ENCODE measurements around the gene KCNJ6.

- TF ChIP-seq MYBL2 (IDR thresholded peaks at IDR 0.05; ENCODE audit: low read depth), result no peak
- TF ChIP-seq MYBL2 (CRISPR knock-in tag; IDR thresholded peaks at IDR 0.05; ENCODE audit: borderline replicate concordance), result no peak
- no peak for TF ChIP-seq HDAC8 (tag; IDR thresholded peaks at IDR 0.05)
- no peak for TF ChIP-seq ZNF24 (IDR thresholded peaks at IDR 0.05)
- no peak for TF ChIP-seq PATZ1 (CRISPR knock-in tag; IDR thresholded peaks at IDR 0.05; ENCODE audit: borderline replicate concordance)
- no peak for TF ChIP-seq ZNF239 (CRISPR knock-in tag; IDR thresholded peaks at IDR 0.05)
- no peak for TF ChIP-seq CEBPG (CRISPR knock-in tag; IDR thresholded peaks at IDR 0.05)
- TF ChIP-seq CEBPG (tag; conservative IDR thresholded peaks at IDR 0.05 in 1 of 2, IDR thresholded peaks at IDR 0.05 in 1 of 2), result no peak
- no peak for TF ChIP-seq CBX8 (IDR thresholded peaks at IDR 0.05; ENCODE audit: borderline replicate concordance, extremely low read depth, low read depth, low read length, poor library complexity, severe bottlenecking)
- TF ChIP-seq CEBPZ (IDR thresholded peaks at IDR 0.05; ENCODE audit: borderline replicate concordance, low read depth, low read length), result no peak
Observed at GRCh38 chr21:37940691-37941090, 24.4 kb upstream of the KCNJ6 start.

All from K562 (cell line).